MCF 10A (cell line): ENCODE results near the gene COL9A1. TPM values are rescaled to one million over a fixed set of nuclear protein-coding genes. Genes with fewer than 3 reads are reported as not detected.

Source experiments
- BruUV-seq: library from RNA; stranded (reverse); fragments of 400-500 nt; replicated peaks from 2 replicates; lab custom pipeline; 2021; lab: Mats Ljungman, UMichigan
- CTCF ChIA-PET: fragments of 300-600 bp; sonication (Branson Sonifier 250); formaldehyde crosslinking; extraction: SDS; loops from one replicate; lab custom pipeline; 2021; ENCODE audit warnings: antibody characterized with exemption, inconsistent platforms; lab: Yijun Ruan, JAX
- POLR2A ChIA-PET: fragments of 300-600, 350-650 bp; sonication (Branson Sonifier 250); formaldehyde crosslinking; extraction: SDS; loops from one replicate; lab custom pipeline; 2020; ENCODE audit warnings: antibody characterized with exemption, inconsistent platforms; lab: Yijun Ruan, JAX
- DNase-seq: peaks from one replicate; pipeline ENCODE4 v3.0.0-alpha.2; 2018; ENCODE audit not compliant: unreplicated experiment
- H3K27ac Mint-ChIP-seq: one replicate; pipeline ENCODE4 v1.8.0; 2022; ENCODE audit warnings: mild to moderate bottlenecking, low read depth, mixed read lengths; ENCODE audit not compliant: unreplicated experiment
- H3K27me3 Mint-ChIP-seq: one replicate; pipeline ENCODE4 v1.8.0; 2022; ENCODE audit warnings: mixed read lengths; ENCODE audit not compliant: insufficient read depth, unreplicated experiment
- H3K36me3 Mint-ChIP-seq: one replicate; pipeline ENCODE4 v1.8.0; 2022; ENCODE audit warnings: mild to moderate bottlenecking, moderate library complexity, mixed read lengths; ENCODE audit not compliant: insufficient read depth, unreplicated experiment
- H3K4me1 Mint-ChIP-seq: one replicate; pipeline ENCODE4 v1.8.0; 2022; ENCODE audit warnings: mixed read lengths; ENCODE audit not compliant: insufficient read depth, unreplicated experiment
- H3K4me3 Mint-ChIP-seq: one replicate; pipeline ENCODE4 v1.8.0; 2022; ENCODE audit warnings: mild to moderate bottlenecking, moderate library complexity, mixed read lengths; ENCODE audit not compliant: unreplicated experiment
- H3K9me3 Mint-ChIP-seq: one replicate; pipeline ENCODE4 v1.8.0; 2022; ENCODE audit warnings: mixed read lengths; ENCODE audit not compliant: unreplicated experiment
- CTCF ChIP-seq: fragments of 200-600 bp; IDR thresholded peaks from one replicate; pipeline ENCODE4 v1.8.0; 2022; ENCODE audit warnings: antibody characterized with exemption, mild to moderate bottlenecking; ENCODE audit not compliant: unreplicated experiment
- intact Hi-C: fragments of 100-400 bp; cut with micrococcal nuclease; formaldehyde crosslinking; loops from 2 replicates; pipeline ENCODE4 v1.14.1; 2022
- total RNA-seq: library from RNA; stranded (reverse); gene quantifications from 2 replicates; pipeline ENCODE4 v1.2.3, GENCODE V29; 2022

COL9A1 gene
- total RNA-seq, 1 experiment from 2014 or later: not detected

- H3K4me3 Mint-ChIP-seq: no peak overlapping the region
- no peak for DNase-seq
- POLR2A ChIA-PET: no interaction called here
- peaks cover 93% of the 10 kb centered on the region for H3K27me3 Mint-ChIP-seq
- BruUV-seq: no TSS peak
- H3K9me3 Mint-ChIP-seq: no peaks in the 10 kb centered on the region
- CTCF ChIA-PET: interaction anchor here (0.8 to 1.5 kb wide), 4 partner anchors 27 to 49 kb away, joined by 3 to 6 read pairs (median 4); no protein-coding TSS in a partner anchor
- TF ChIP-seq CTCF: no peak
- no peak overlapping the region for H3K27ac Mint-ChIP-seq
- intact Hi-C loops: no loop called here
- no peaks in the 10 kb centered on the region for H3K4me1 Mint-ChIP-seq
- H3K36me3 Mint-ChIP-seq: no peaks in the 10 kb centered on the region
Observed at GRCh38 chr6:70270287-70271005, 32.4 kb downstream of the COL9A1 start.

GRCh38 chr6:70266142-70266541, 36.7 kb downstream of the COL9A1 start:
- TF ChIP-seq CTCF: no peak
- Mint-ChIP-seq H3K4me3 (no peak overlapping the region), H3K27me3 (peaks cover 100% of the 10 kb centered on the region), H3K36me3 (no peaks in the 10 kb centered on the region), H3K4me1 (no peaks in the 10 kb centered on the region), H3K9me3 (no peaks in the 10 kb centered on the region), H3K27ac (no peak overlapping the region)
- ChIA-PET POLR2A (no interaction called here), CTCF (interaction anchor here (1.1 kb wide), 1 partner anchor 45 kb away, joined by 3 read pairs; no protein-coding TSS in a partner anchor)
- intact Hi-C loops: no loop called here
- no peak for DNase-seq
- no TSS peak for BruUV-seq

- TF ChIP-seq CTCF: no peak
- DNase-seq: no peak
- intact Hi-C loops: no loop called here
- Mint-ChIP-seq H3K36me3 (no peaks in the 10 kb centered on the region), H3K27ac (no peak overlapping the region), H3K9me3 (no peaks in the 10 kb centered on the region), H3K4me1 (no peaks in the 10 kb centered on the region), H3K27me3 (peaks cover 96% of the 10 kb centered on the region), H3K4me3 (no peak overlapping the region)
- no TSS peak for BruUV-seq
- ChIA-PET CTCF (no interaction called here), POLR2A (no interaction called here)
Observed at GRCh38 chr6:70264306-70264705, 38.6 kb downstream of the COL9A1 start.

- intact Hi-C loops: no loop called here
- H3K27me3 Mint-ChIP-seq: peaks cover 92% of the 10 kb centered on the region
- no peaks in the 10 kb centered on the region for H3K9me3 Mint-ChIP-seq
- TF ChIP-seq CTCF: no peak
- no peak for DNase-seq
- no peaks in the 10 kb centered on the region for H3K36me3 Mint-ChIP-seq
- CTCF ChIA-PET: no interaction called here
- H3K4me1 Mint-ChIP-seq: no peaks in the 10 kb centered on the region
- no peak overlapping the region for H3K4me3 Mint-ChIP-seq
- no peak overlapping the region for H3K27ac Mint-ChIP-seq
- no TSS peak for BruUV-seq
- POLR2A ChIA-PET: no interaction called here
Observed at GRCh38 chr6:70258483-70258882, 44.4 kb downstream of the COL9A1 start.
